Measurements from ENCODE around the gene RPRD2.

RPRD2 gene

DNA sequence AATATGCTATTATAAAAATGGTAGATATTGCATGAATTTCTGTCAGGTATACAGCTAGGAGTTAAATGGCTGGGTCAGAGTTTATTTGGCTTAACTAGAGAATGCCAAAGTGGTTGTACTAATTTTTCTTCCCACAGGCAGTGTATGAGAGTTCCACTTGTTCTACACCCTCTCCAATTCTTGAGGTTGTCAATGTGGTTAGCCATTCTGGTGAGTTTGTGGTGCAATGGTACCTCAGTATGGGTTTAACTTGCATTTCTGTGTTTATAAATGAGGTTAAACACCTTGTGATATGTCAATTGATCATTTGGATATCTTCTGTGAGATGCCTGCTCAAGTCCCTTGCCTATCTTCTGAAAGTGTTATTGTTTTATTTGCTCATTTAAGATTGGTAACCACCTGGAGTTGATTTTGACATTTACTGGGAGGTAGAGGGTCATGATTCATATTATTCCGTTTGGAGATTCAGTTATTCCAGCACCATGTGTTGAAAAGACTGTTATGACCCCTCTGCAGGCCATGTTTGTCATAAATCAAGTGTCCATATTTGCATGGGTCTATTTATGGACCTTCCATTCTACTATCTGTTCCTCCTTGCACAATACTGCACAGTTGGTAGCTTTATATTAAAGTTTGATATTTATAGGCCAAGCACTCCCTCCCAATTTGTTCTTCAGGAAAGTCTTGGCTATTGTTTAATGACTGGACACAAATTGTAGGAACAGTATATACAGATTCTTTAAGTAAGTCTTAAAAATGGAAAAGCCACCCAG, 157.4 kb downstream of the RPRD2 start:
- no peak overlapping the region for H3K9ac ChIP-seq (ENCODE audit: low read depth in 1 of 2, low read length in 2 of 2)
- H3K27ac ChIP-seq (ENCODE audit: low read depth in 2 of 2, low read length in 2 of 2) = no peak overlapping the region
- H3K4me3 ChIP-seq (ENCODE audit: low read length in 2 of 2) = no peak overlapping the region
- peaks cover under 1 to 7% of the 10 kb centered on the region in 2 donors for H3K4me1 ChIP-seq (ENCODE audit: control insufficient read depth in 2 of 2, insufficient read depth in 2 of 2, low read length in 2 of 2)
- H3K27me3 ChIP-seq (ENCODE audit: control insufficient read depth in 2 of 2, insufficient read depth in 2 of 2, low read length in 2 of 2) = no peaks in the 10 kb centered on the region
- no peaks in the 10 kb centered on the region for H3K36me3 ChIP-seq (ENCODE audit: control insufficient read depth in 2 of 2, insufficient read depth in 2 of 2, low read length in 2 of 2)
- H3K9me3 ChIP-seq (ENCODE audit: control insufficient read depth in 2 of 2, low read length in 2 of 2) = no peaks in the 10 kb centered on the region

DNA sequence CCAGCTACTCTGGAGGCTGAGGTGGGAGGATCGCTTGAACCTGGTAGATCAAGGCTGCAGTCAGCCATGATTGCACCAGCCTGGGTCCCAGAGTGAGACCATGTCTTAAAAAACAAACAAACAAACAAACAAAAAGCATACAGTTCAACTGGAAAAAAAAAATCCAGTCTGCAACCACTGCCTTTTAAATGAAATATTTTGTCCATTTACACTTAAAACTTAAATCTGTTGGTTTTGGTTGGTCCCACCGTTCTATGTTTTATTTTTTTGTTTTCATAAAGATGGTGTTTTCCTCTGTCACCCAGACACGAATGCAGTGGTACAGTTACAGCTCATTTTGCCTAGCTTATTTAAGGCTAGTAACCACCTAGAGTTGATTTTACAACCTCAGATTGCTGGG, 161.4 kb downstream of the RPRD2 start:
- H3K9ac ChIP-seq (ENCODE audit: low read depth in 1 of 2, low read length in 2 of 2) = no peak overlapping the region
- no peaks in the 10 kb centered on the region for H3K9me3 ChIP-seq (ENCODE audit: control insufficient read depth in 2 of 2, low read length in 2 of 2)
- no peaks in the 10 kb centered on the region for H3K36me3 ChIP-seq (ENCODE audit: control insufficient read depth in 2 of 2, insufficient read depth in 2 of 2, low read length in 2 of 2)
- H3K27me3 ChIP-seq (ENCODE audit: control insufficient read depth in 2 of 2, insufficient read depth in 2 of 2, low read length in 2 of 2) = no peaks in the 10 kb centered on the region
- H3K4me1 ChIP-seq (ENCODE audit: control insufficient read depth in 2 of 2, insufficient read depth in 2 of 2, low read length in 2 of 2) = peaks cover 0 to 4% of the 10 kb centered on the region in 2 donors
- no peak overlapping the region for H3K4me3 ChIP-seq (ENCODE audit: low read length in 2 of 2)
- no peak overlapping the region for H3K27ac ChIP-seq (ENCODE audit: low read depth in 2 of 2, low read length in 2 of 2)

Data from mucosa of rectum (tissue), 2 donors.